SK-N-SH (cell line): ENCODE measurements around the gene FAM177B. TPM values are rescaled to one million over a fixed set of nuclear protein-coding genes. Genes with fewer than 3 reads are reported as not detected.

ENCODE experiments used
- CTCF ChIA-PET: fragments of 300-600, 350-600 bp; formaldehyde crosslinking; extraction: SDS; loops from one replicate; lab custom pipeline; 2021; lab: Yijun Ruan, JAX
- POLR2A ChIA-PET: fragments of 350-600 bp; sonication (Branson Sonifier 250); formaldehyde crosslinking; extraction: SDS; loops from one replicate; lab custom pipeline; 2020; ENCODE audit warnings: antibody characterized with exemption, inconsistent platforms; lab: Yijun Ruan, JAX
- DNase-seq: peaks from one replicate; pipeline ENCODE4 v3.0.0; 2012
- H2AFZ ChIP-seq: fragments of 200-600 bp; sonication (generic); 2 replicates; pipeline ENCODE4 v1.8.1; 2016; ENCODE audit warnings: antibody characterized with exemption, mild to moderate bottlenecking, low read depth
- H3F3A ChIP-seq: fragments of 200-600 bp; sonication (generic); replicated peaks from 2 replicates; pipeline ENCODE3; 2016; ENCODE audit warnings: antibody characterized with exemption, mild to moderate bottlenecking; ENCODE audit not compliant: insufficient read depth
- H3K27ac ChIP-seq, 2 experiments: fragments of 200-500 bp in 1 of 2; fragments of 200-600 bp in 1 of 2; sonication (Bioruptor generic) in 1 of 2; sonication (generic), shearing (Covaris generic) in 1 of 2; 2 replicates each; pipeline versions ENCODE4 v1.5.1 to v1.6.1; 2014 to 2016; ENCODE audit warnings: low read depth in 2 of 2, inconsistent platforms in 1 of 2, low read length in 1 of 2, mild to moderate bottlenecking in 1 of 2, mixed read lengths in 1 of 2
- H3K27me3 ChIP-seq: fragments of 200-600 bp; sonication (generic), shearing (Covaris generic); 2 replicates; pipeline ENCODE4 v1.6.1; 2016; ENCODE audit warnings: mixed run types; ENCODE audit not compliant: insufficient read depth
- H3K36me3 ChIP-seq, 2 experiments: fragments of 200-500 bp in 1 of 2; fragments of 200-600 bp in 1 of 2; sonication (Bioruptor generic) in 1 of 2; sonication (generic) in 1 of 2; replicated peaks in 1 of 2; 2 replicates each; pipeline versions ENCODE3 to v1.5.1; 2014 to 2016; ENCODE audit warnings: low read length in 1 of 2, mild to moderate bottlenecking in 1 of 2; ENCODE audit not compliant: insufficient read depth in 2 of 2, control insufficient read depth in 1 of 2
- H3K4me1 ChIP-seq, 2 experiments: fragments of 200-500 bp in 1 of 2; fragments of 200-600 bp in 1 of 2; sonication (Bioruptor generic) in 1 of 2; sonication (generic), shearing (Covaris generic) in 1 of 2; 2 replicates each; pipeline versions ENCODE4 v1.5.1 to v1.6.1; 2014 to 2016; ENCODE audit warnings: low read depth in 1 of 2, low read length in 1 of 2, mixed run types in 1 of 2; ENCODE audit not compliant: insufficient read depth in 2 of 2, control insufficient read depth in 1 of 2
- H3K4me2 ChIP-seq: fragments of 200-600 bp; sonication (generic), shearing (Covaris generic); 2 replicates; pipeline ENCODE4 v1.6.1; 2017; ENCODE audit warnings: mixed run types
- H3K4me3 ChIP-seq, 2 experiments: fragments of 200-500 bp in 1 of 2; fragments of 200-600 bp in 1 of 2; sonication (Bioruptor generic) in 1 of 2; sonication (generic), shearing (Covaris generic) in 1 of 2; 2 replicates each; pipeline versions ENCODE4 v1.5.1 to v1.8.1; 2014 to 2016; ENCODE audit warnings: low read depth in 2 of 2, inconsistent platforms in 1 of 2, low read length in 1 of 2, mild to moderate bottlenecking in 1 of 2, mixed read lengths in 1 of 2, moderate library complexity in 1 of 2
- H3K79me2 ChIP-seq: fragments of 200-600 bp; sonication (generic); 2 replicates; pipeline ENCODE4 v1.8.1; 2017; ENCODE audit warnings: mild to moderate bottlenecking; ENCODE audit not compliant: insufficient read depth
- H3K9ac ChIP-seq: fragments of 200-600 bp; sonication (generic); 2 replicates; pipeline ENCODE4 v1.6.1; 2017; ENCODE audit warnings: mixed run types
- H3K9me2 ChIP-seq: fragments of 200-600 bp; sonication (generic); 2 replicates; pipeline ENCODE4 v1.6.1; 2017; ENCODE audit warnings: mixed run types
- H3K9me3 ChIP-seq: fragments of 200-600 bp; sonication (generic); 2 replicates; pipeline ENCODE4 v1.6.1; 2017; ENCODE audit warnings: mixed run types, mild to moderate bottlenecking, moderate library complexity
- H4K20me1 ChIP-seq: fragments of 200-600 bp; sonication (generic); 2 replicates; pipeline ENCODE4 v1.6.1; 2017; ENCODE audit warnings: mild to moderate bottlenecking, mixed run types; ENCODE audit not compliant: insufficient read depth
- CHD2 ChIP-seq: fragments of 150-350 bp; IDR thresholded peaks from 2 replicates; pipeline ENCODE4 v1.6.1; 2018; ENCODE audit warnings: low read length; ENCODE audit not compliant: partially characterized antibody
- ELF1 ChIP-seq: IDR thresholded peaks from 2 replicates; pipeline ENCODE4 v1.4.0; 2012
- EP300 ChIP-seq, 2 experiments: IDR thresholded peaks; 2 replicates each; pipeline versions ENCODE4 v1.4.0 to v1.6.1; 2012; ENCODE audit warnings: borderline replicate concordance in 1 of 2, low read depth in 1 of 2, low read length in 1 of 2
- EZH2phosphoT487 ChIP-seq: fragments of 200-600 bp; sonication (generic); IDR thresholded peaks from 2 replicates; pipeline ENCODE4 v1.6.1; 2017; ENCODE audit warnings: low read depth, mixed run types, mild to moderate bottlenecking, antibody characterized with exemption, moderate library complexity, borderline replicate concordance
- FOSL2 ChIP-seq: IDR thresholded peaks from 2 replicates; pipeline ENCODE4 v1.4.0; 2012; ENCODE audit warnings: low read depth, mild to moderate bottlenecking, moderate library complexity, borderline replicate concordance
- FOXJ3 ChIP-seq: sonication (generic); formaldehyde crosslinking; IDR thresholded peaks from 2 replicates; pipeline ENCODE4 v1.5.1; 2020; ENCODE audit warnings: mild to moderate bottlenecking, missing genetic modification reagents
- FOXM1 ChIP-seq: IDR thresholded peaks from 2 replicates; pipeline ENCODE4 v1.4.0; 2012; ENCODE audit warnings: low read depth, mild to moderate bottlenecking
- GABPA ChIP-seq: IDR thresholded peaks from 2 replicates; pipeline ENCODE4 v1.4.0; 2012; ENCODE audit warnings: low read depth, mild to moderate bottlenecking
- IRF3 ChIP-seq: fragments of 150-350 bp; IDR thresholded peaks from 2 replicates; pipeline ENCODE4 v1.6.1; 2016; ENCODE audit warnings: mild to moderate bottlenecking, low read depth, low read length
- JUND ChIP-seq: IDR thresholded peaks from 2 replicates; pipeline ENCODE4 v1.4.0; 2012
- MXI1 ChIP-seq: IDR thresholded peaks from 2 replicates; pipeline ENCODE4 v1.6.1; 2012; ENCODE audit warnings: mild to moderate bottlenecking, low read depth, low read length, improper control_type of control experiment
- NFIC ChIP-seq: IDR thresholded peaks from 2 replicates; pipeline ENCODE4 v1.4.0; 2012; ENCODE audit warnings: borderline replicate concordance
- POLR2AphosphoS5 ChIP-seq: IDR thresholded peaks from 2 replicates; pipeline ENCODE4 v1.6.1; 2012; ENCODE audit warnings: low read depth, low read length
- RAD21 ChIP-seq: IDR thresholded peaks from 2 replicates; pipeline ENCODE4 v1.6.1; 2012; ENCODE audit warnings: mild to moderate bottlenecking, low read length
- RCOR1 ChIP-seq: fragments of 150-350 bp; IDR thresholded peaks from 2 replicates; pipeline ENCODE4 v1.6.1; 2017; ENCODE audit warnings: antibody characterized with exemption, low read length
- RFX5 ChIP-seq: IDR thresholded peaks from 2 replicates; pipeline ENCODE4 v1.6.1; 2012; ENCODE audit warnings: mild to moderate bottlenecking, improper control_type of control experiment, low read length
- SIN3A ChIP-seq: IDR thresholded peaks from 2 replicates; pipeline ENCODE4 v1.6.1; 2012; ENCODE audit warnings: low read depth, mild to moderate bottlenecking, low read length, moderate library complexity, borderline replicate concordance
- SMC3 ChIP-seq: IDR thresholded peaks from 2 replicates; pipeline ENCODE4 v1.6.1; 2012; ENCODE audit warnings: low read depth, low read length, improper control_type of control experiment
- TAF1 ChIP-seq: IDR thresholded peaks from 2 replicates; pipeline ENCODE4 v1.6.1; 2012; ENCODE audit warnings: low read depth, mild to moderate bottlenecking, low read length, moderate library complexity, borderline replicate concordance
- TCF12 ChIP-seq: IDR thresholded peaks from 2 replicates; pipeline ENCODE4 v1.4.0; 2012
- TEAD4 ChIP-seq: IDR thresholded peaks from 2 replicates; pipeline ENCODE4 v1.4.0; 2012; ENCODE audit warnings: mild to moderate bottlenecking, borderline replicate concordance; ENCODE audit not compliant: insufficient read depth
- WGBS: methylation state at CpG from one replicate; pipeline ENCODE4 v1.1.6; 2017; ENCODE audit warnings: low lambda C conversion rate; 5-methylcytosine and 5-hydroxymethylcytosine counted together
- polyA plus RNA-seq, 3 experiments: library from polyadenylated mRNA; depleted of rRNA; stranded (reverse); fragments of >200 nt; gene quantifications; 2 replicates each; pipeline ENCODE4 v1.2.3, GENCODE V29; 2012
- TF ChIP-seq, protein P1 (sequence below): IDR thresholded peaks from 2 replicates; pipeline ENCODE4; 2012
- TF ChIP-seq, protein P2 (sequence below): IDR thresholded peaks from 2 replicates; pipeline ENCODE4 v1.4.0; 2012; ENCODE audit warnings: low read depth
- TF ChIP-seq, protein P3 (sequence below): IDR thresholded peaks from 2 replicates; pipeline ENCODE4 v1.4.0; 2012; ENCODE audit warnings: low read depth, borderline replicate concordance

Gene FAM177B
- polyA plus RNA-seq, 1 of the 3 experiments (the other 2 are of a cell fraction), result not detected

DNA sequence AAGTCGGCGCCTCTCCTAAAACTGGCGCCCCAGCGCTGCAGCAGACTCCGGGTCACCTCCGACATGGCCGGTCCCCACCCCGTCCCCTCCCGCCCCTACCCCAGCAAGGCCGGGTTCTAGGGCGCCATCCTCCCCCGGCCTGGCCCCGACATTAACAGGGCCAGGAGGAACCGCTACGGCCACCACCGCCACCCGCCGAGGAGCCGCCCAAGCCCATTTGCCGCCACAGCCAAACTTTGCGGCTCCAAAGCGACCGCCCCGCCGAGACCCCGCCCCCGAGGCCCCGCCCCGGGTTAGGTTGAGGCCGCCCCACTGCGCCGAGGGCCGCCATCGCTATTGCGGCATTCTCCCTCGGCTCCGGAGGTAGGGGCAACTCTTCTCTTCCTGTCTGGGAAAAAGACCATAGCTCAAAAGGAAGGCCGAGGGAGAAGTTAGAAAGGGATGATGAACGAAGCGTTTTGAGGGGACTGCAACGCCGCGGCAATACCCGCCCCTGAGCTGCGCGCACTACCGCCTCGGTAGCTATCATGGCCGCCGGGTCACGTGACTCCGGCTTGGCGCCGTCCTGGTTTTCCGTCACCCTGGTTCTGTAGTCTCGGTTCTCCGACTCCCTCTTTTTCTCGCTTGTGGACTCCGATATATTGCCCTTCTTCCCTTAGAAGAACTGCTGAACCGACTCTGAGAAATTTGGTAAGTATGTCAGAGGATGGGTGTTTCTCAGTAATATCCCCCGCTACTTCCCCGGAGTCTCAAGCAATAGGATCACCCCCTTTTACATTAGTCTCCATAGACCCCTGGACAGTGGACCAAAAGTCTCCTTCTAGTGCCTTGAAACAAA, 24.5 kb upstream of the FAM177B start, which contains the start of the genes AIDA and BROX (continued):
- no peak for TF ChIP-seq IRF3
- TF ChIP-seq NFIC, result no peak
- no peak for TF ChIP-seq RCOR1
- no peak for TF ChIP-seq JUND
- TF ChIP-seq TCF12, result no peak
- TF ChIP-seq, protein P1, sequence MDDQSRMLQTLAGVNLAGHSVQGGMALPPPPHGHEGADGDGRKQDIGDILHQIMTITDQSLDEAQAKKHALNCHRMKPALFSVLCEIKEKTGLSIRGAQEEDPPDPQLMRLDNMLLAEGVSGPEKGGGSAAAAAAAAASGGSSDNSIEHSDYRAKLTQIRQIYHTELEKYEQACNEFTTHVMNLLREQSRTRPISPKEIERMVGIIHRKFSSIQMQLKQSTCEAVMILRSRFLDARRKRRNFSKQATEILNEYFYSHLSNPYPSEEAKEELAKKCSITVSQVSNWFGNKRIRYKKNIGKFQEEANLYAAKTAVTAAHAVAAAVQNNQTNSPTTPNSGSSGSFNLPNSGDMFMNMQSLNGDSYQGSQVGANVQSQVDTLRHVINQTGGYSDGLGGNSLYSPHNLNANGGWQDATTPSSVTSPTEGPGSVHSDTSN, result peak; percentile 12; the same call in 1 of the 2 replicates
- TF ChIP-seq FOSL2, result no peak
- TF ChIP-seq MXI1, result 0 out of 2 replicates have a peak, but pooled peaks have one; percentile 19
- TF ChIP-seq POLR2AphosphoS5, result peak; percentile 50
- TF ChIP-seq, protein P2, sequence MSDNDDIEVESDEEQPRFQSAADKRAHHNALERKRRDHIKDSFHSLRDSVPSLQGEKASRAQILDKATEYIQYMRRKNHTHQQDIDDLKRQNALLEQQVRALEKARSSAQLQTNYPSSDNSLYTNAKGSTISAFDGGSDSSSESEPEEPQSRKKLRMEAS, result peak; percentile 84
- TF ChIP-seq SMC3, result no peak
- TF ChIP-seq FOXM1, result no peak

GRCh38 chr1:222713091-222713961, 23.7 kb upstream of the FAM177B start:
- Histone ChIP-seq H3K4me1 (peaks cover 0 to 11% of the 10 kb centered on the region in 2 experiments; a peak in 3 of 4 replicates), H3K9me3 (no peaks in the 10 kb centered on the region), H3K36me3 (peaks cover 24 to 34% of the 10 kb centered on the region in 2 experiments), H3K4me3 (peak overlapping the region; percentile 72 to 91), H3F3A (peaks cover 10% of the 10 kb centered on the region), H4K20me1 (no peaks in the 10 kb centered on the region), H3K4me2 (peak overlapping the region; percentile 83), H3K27ac (peak overlapping the region; percentile 93 to 99), H3K9me2 (no peaks in the 10 kb centered on the region), H3K9ac (peak overlapping the region; percentile 83), H3K79me2 (peaks cover 66% of the 10 kb centered on the region), H3K27me3 (no peaks in the 10 kb centered on the region), H2AFZ (peak overlapping the region; percentile 86)
- POLR2A ChIA-PET, result interaction anchor here (0.9 to 1.6 kb wide), 5 partner anchors 19 to 971 kb away, joined by 3 to 12 read pairs (median 4); partner anchors contain the start of genes DUSP10 and TAF1A
- WGBS, result 2% methylated on average over 39 of the region's 39 CpGs
- peak; percentile 89 for DNase-seq
- CTCF ChIA-PET, result interaction anchor here (0.9 to 2.0 kb wide), 4 partner anchors 19 to 410 kb away, joined by 3 to 4 read pairs (median 3); no protein-coding TSS in a partner anchor
- TF ChIP-seq FOXM1 (no peak), TAF1 (peak; percentile 75; the same call in 1 of the 2 replicates), RAD21 (0 out of 2 replicates have a peak, but pooled peaks have one; percentile 4), SIN3A (peak; percentile 82; the same call in 1 of the 2 replicates), RFX5 (no peak), RCOR1 (no peak), CHD2 (peak; percentile 74), ELF1 (peak; percentile 89), FOXJ3 (CRISPR knock-in tag) (peak; percentile 79), EZH2phosphoT487 (no peak), TEAD4 (no peak), EP300 (IDR thresholded peaks at IDR 0.05; ENCODE audit: borderline replicate concordance in 1 of 2, low read depth in 1 of 2, low read length in 1 of 2) (no peak), GABPA (peak; percentile 82), MXI1 (0 out of 2 replicates have a peak, but pooled peaks have one; percentile 36)
- TF ChIP-seq, protein P3, sequence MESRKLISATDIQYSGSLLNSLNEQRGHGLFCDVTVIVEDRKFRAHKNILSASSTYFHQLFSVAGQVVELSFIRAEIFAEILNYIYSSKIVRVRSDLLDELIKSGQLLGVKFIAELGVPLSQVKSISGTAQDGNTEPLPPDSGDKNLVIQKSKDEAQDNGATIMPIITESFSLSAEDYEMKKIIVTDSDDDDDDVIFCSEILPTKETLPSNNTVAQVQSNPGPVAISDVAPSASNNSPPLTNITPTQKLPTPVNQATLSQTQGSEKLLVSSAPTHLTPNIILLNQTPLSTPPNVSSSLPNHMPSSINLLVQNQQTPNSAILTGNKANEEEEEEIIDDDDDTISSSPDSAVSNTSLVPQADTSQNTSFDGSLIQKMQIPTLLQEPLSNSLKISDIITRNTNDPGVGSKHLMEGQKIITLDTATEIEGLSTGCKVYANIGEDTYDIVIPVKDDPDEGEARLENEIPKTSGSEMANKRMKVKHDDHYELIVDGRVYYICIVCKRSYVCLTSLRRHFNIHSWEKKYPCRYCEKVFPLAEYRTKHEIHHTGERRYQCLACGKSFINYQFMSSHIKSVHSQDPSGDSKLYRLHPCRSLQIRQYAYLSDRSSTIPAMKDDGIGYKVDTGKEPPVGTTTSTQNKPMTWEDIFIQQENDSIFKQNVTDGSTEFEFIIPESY, result no peak
- TF ChIP-seq, protein P1, result no peak
